H1 (cell line): ENCODE results near the gene MEGF11. TPM values are rescaled to one million over a fixed set of nuclear protein-coding genes. Genes with fewer than 3 reads are reported as not detected.

Source experiments
- CTCF ChIA-PET: fragments of 300-600 bp; sonication (Branson Sonifier 250); formaldehyde crosslinking; loops from one replicate; lab custom pipeline; 2021; ENCODE audit not compliant: partially characterized antibody; lab: Charles Lee
- POLR2A ChIA-PET: fragments of 300-600 bp; sonication (Branson Sonifier 250); formaldehyde crosslinking; loops from one replicate; lab custom pipeline; 2021; ENCODE audit warnings: inconsistent platforms; ENCODE audit not compliant: partially characterized antibody; lab: Charles Lee
- DNase-seq, 2 experiments: peaks; one replicate each; pipeline versions ENCODE4 v3.0.0 to v3.0.0-alpha.2; 2010 to 2022; ENCODE audit warnings: low spot score in 2 of 2, low read depth in 1 of 2, mixed read lengths in 1 of 2
- FAIRE-seq: peaks from 2 replicates; lab custom pipeline; 2011; peaks lifted over from hg19 to GRCh38; lab: Jason Lieb, UNC
- H2AFZ ChIP-seq: 2 replicates; pipeline ENCODE4 v1.8.1; 2012; ENCODE audit warnings: low read length, inconsistent platforms
- H2AK5ac ChIP-seq: 2 replicates; pipeline ENCODE4 v1.6.1; 2013; ENCODE audit warnings: low read depth, low read length
- H2BK120ac ChIP-seq: replicated peaks from 2 replicates; pipeline ENCODE3; 2013; ENCODE audit warnings: low read depth, low read length, inconsistent platforms
- H2BK12ac ChIP-seq: 2 replicates; pipeline ENCODE4 v1.6.1; 2013; ENCODE audit warnings: low read depth, low read length
- H2BK15ac ChIP-seq: 2 replicates; pipeline ENCODE4 v1.6.1; 2013; ENCODE audit warnings: low read length
- H2BK20ac ChIP-seq: 2 replicates; pipeline ENCODE4 v1.6.1; 2013; ENCODE audit warnings: low read length
- H2BK5ac ChIP-seq: 2 replicates; pipeline ENCODE4 v1.6.1; 2013; ENCODE audit warnings: low read depth, low read length
- H3K14ac ChIP-seq: 2 replicates; pipeline ENCODE4 v1.6.1; 2013; ENCODE audit warnings: inconsistent platforms; ENCODE audit not compliant: insufficient read length
- H3K18ac ChIP-seq: 2 replicates; pipeline ENCODE4 v1.6.1; 2013; ENCODE audit warnings: low read length; ENCODE audit errors: extremely low read depth
- H3K23ac ChIP-seq: 2 replicates; pipeline ENCODE4 v1.6.1; 2013; ENCODE audit warnings: inconsistent platforms; ENCODE audit not compliant: insufficient read length
- H3K23me2 ChIP-seq: 2 replicates; pipeline ENCODE4 v1.6.1; 2013; ENCODE audit warnings: low read depth, low read length
- H3K27ac ChIP-seq: 2 replicates; pipeline ENCODE4 v1.6.1; 2011; ENCODE audit warnings: low read depth, low read length, inconsistent platforms
- H3K27me3 ChIP-seq, 4 experiments: replicated peaks in 1 of 4; 1 replicate in 1 of 4; 2 replicates in 3 of 4; pipeline versions ENCODE4 v1.6.1 to v1.8.1; 2011 to 2013; ENCODE audit warnings: low read length in 3 of 4, mild to moderate bottlenecking in 3 of 4, inconsistent platforms in 2 of 4, mixed read lengths in 2 of 4, moderate library complexity in 1 of 4; ENCODE audit not compliant: control insufficient read depth in 3 of 4, insufficient read depth in 3 of 4; ENCODE audit errors: extremely low read depth in 1 of 4
- H3K36me3 ChIP-seq, 4 experiments: 2 replicates each; pipeline versions ENCODE4 v1.6.1 to v1.8.1; 2011 to 2013; ENCODE audit warnings: mild to moderate bottlenecking in 4 of 4, low read length in 3 of 4, moderate library complexity in 2 of 4, control low read depth in 1 of 4, inconsistent platforms in 1 of 4; ENCODE audit not compliant: insufficient read depth in 4 of 4, control insufficient read depth in 2 of 4
- H3K4ac ChIP-seq: replicated peaks from 2 replicates; pipeline ENCODE3; 2013; ENCODE audit warnings: low read length, low read depth, mixed read lengths, inconsistent platforms; ENCODE audit not compliant: insufficient read length
- H3K4me1 ChIP-seq, 4 experiments: replicated peaks in 1 of 4; 1 replicate in 1 of 4; 2 replicates in 3 of 4; pipeline versions ENCODE4 v1.6.1 to v1.8.1; 2011 to 2013; ENCODE audit warnings: low read length in 3 of 4, inconsistent platforms in 2 of 4, mixed read lengths in 1 of 4; ENCODE audit not compliant: insufficient read depth in 4 of 4, control insufficient read depth in 3 of 4
- H3K4me2 ChIP-seq, 2 experiments: 2 replicates each; pipeline versions ENCODE4 v1.6.1 to v1.8.1; 2011 to 2013; ENCODE audit warnings: low read depth in 2 of 2, low read length in 2 of 2, control low read depth in 1 of 2, inconsistent platforms in 1 of 2, mild to moderate bottlenecking in 1 of 2; ENCODE audit not compliant: insufficient read depth in 1 of 2
- H3K4me3 ChIP-seq, 4 experiments: fragments of 200-600, 300-600 bp in 1 of 4; sonication (generic), shearing (Covaris generic), sonication (Bioruptor Twin) in 1 of 4; 2 replicates each; pipeline versions ENCODE4 v1.5.1 to v1.8.1; 2011 to 2016; ENCODE audit warnings: low read length in 4 of 4, low read depth in 3 of 4, control low read depth in 2 of 4, inconsistent platforms in 2 of 4, mild to moderate bottlenecking in 2 of 4, mixed read lengths in 1 of 4, moderate library complexity in 1 of 4; ENCODE audit not compliant: insufficient read depth in 2 of 4; ENCODE audit errors: extremely low read depth in 1 of 4
- H3K56ac ChIP-seq: replicated peaks from 2 replicates; pipeline ENCODE3; 2013; ENCODE audit warnings: low read depth, mild to moderate bottlenecking, mixed read lengths, low read length, inconsistent platforms; ENCODE audit not compliant: insufficient read length
- H3K79me1 ChIP-seq: 2 replicates; pipeline ENCODE4 v1.6.1; 2013; ENCODE audit warnings: low read depth, low read length, control low read depth
- H3K79me2 ChIP-seq, 2 experiments: 2 replicates each; pipeline versions ENCODE4 v1.6.1 to v1.8.1; 2012 to 2013; ENCODE audit warnings: low read length in 2 of 2, mild to moderate bottlenecking in 2 of 2, inconsistent platforms in 1 of 2; ENCODE audit not compliant: insufficient read depth in 2 of 2, control insufficient read depth in 1 of 2
- H3K9ac ChIP-seq, 4 experiments: replicated peaks in 1 of 4; 1 replicate in 1 of 4; 2 replicates in 3 of 4; pipeline versions ENCODE4 v1.6.1 to v1.8.1; 2011 to 2013; ENCODE audit warnings: low read depth in 3 of 4, low read length in 3 of 4, control low read depth in 2 of 4, mild to moderate bottlenecking in 2 of 4, moderate library complexity in 2 of 4, inconsistent platforms in 1 of 4; ENCODE audit errors: extremely low read depth in 1 of 4
- H3K9me3 ChIP-seq, 2 experiments: 2 replicates each; pipeline versions ENCODE4 v1.6.1 to v1.8.1; 2012 to 2013; ENCODE audit warnings: mild to moderate bottlenecking in 2 of 2, moderate library complexity in 2 of 2, control low read depth in 1 of 2, inconsistent platforms in 1 of 2, low read depth in 1 of 2, low read length in 1 of 2, mixed read lengths in 1 of 2; ENCODE audit not compliant: insufficient read depth in 2 of 2
- H4K20me1 ChIP-seq, 2 experiments: replicated peaks in 1 of 2; 2 replicates each; pipeline versions ENCODE3 to v1.8.1; 2011 to 2013; ENCODE audit warnings: inconsistent platforms in 2 of 2, low read length in 2 of 2, mild to moderate bottlenecking in 1 of 2; ENCODE audit not compliant: insufficient read depth in 2 of 2, control insufficient read depth in 1 of 2
- H4K5ac ChIP-seq: 2 replicates; pipeline ENCODE4 v1.6.1; 2013; ENCODE audit warnings: low read length, low read depth, mixed read lengths, inconsistent platforms; ENCODE audit not compliant: insufficient read length
- H4K8ac ChIP-seq: 2 replicates; pipeline ENCODE4 v1.8.0; 2013; ENCODE audit warnings: mild to moderate bottlenecking, moderate library complexity, low read length, inconsistent platforms; ENCODE audit not compliant: insufficient read depth; ENCODE audit errors: extremely low read depth
- H4K91ac ChIP-seq: replicated peaks from 2 replicates; pipeline ENCODE3; 2013; ENCODE audit warnings: low read length, mixed read lengths, inconsistent platforms; ENCODE audit not compliant: insufficient read length
- EZH2 ChIP-seq: fragments of 200-600 bp; sonication (generic); IDR thresholded peaks from 2 replicates; pipeline ENCODE4 v1.7.1; 2012; ENCODE audit warnings: low read depth, mild to moderate bottlenecking, moderate library complexity, low read length, inconsistent platforms; ENCODE audit not compliant: severe bottlenecking
- RAD21 ChIP-seq, 2 experiments: IDR thresholded peaks in 1 of 2; conservative IDR thresholded peaks in 1 of 2; 2 replicates each; pipeline ENCODE4 v1.6.1; 2011; ENCODE audit warnings: low read depth in 2 of 2, low read length in 2 of 2, improper control_type of control experiment in 1 of 2, inconsistent platforms in 1 of 2, mild to moderate bottlenecking in 1 of 2, moderate library complexity in 1 of 2
- RFX5 ChIP-seq: IDR thresholded peaks from 2 replicates; pipeline ENCODE4 v1.6.1; 2011; ENCODE audit warnings: low read depth, low read length, improper control_type of control experiment, borderline replicate concordance
- SP4 ChIP-seq: IDR thresholded peaks from 2 replicates; pipeline ENCODE4 v1.6.1; 2012; ENCODE audit warnings: low read length, inconsistent platforms
- TEAD4 ChIP-seq: IDR thresholded peaks from 2 replicates; pipeline ENCODE4 v1.6.1; 2012; ENCODE audit warnings: low read depth, low read length, inconsistent platforms, mixed read lengths
- WGBS, 2 experiments: shearing (Covaris generic) in 1 of 2; methylation state at CpG; one replicate each; pipeline versions ENCODE4 v1.1.6 to v1.1.7; 2013 to 2015; ENCODE audit warnings: low lambda C conversion rate in 2 of 2, mixed read lengths in 2 of 2, inconsistent platforms in 1 of 2, low coverage in 1 of 2, missing lambda C conversion rate in 1 of 2; ENCODE audit not compliant: insufficient replicate concordance in 2 of 2, insufficient coverage in 1 of 2, insufficient read length in 1 of 2; ENCODE audit errors: extremely low coverage in 1 of 2, missing lambda C conversion rate in 1 of 2; 5-methylcytosine and 5-hydroxymethylcytosine counted together
- polyA plus RNA-seq, 7 experiments: library from polyadenylated mRNA; depleted of rRNA in 3 of 7; stranded (reverse) in 5 of 7; unstranded in 2 of 7; fragments of >200 nt in 5 of 7; fragments of 200-250 nt in 2 of 7; gene quantifications; 1 replicate in 5 of 7; 2 replicates in 1 of 7; 4 replicates in 1 of 7; pipeline versions ENCODE4 v1.2.1 to v1.2.3, GENCODE V29; 2011 to 2013; ENCODE audit warnings: missing spikeins in 2 of 7, mixed read lengths in 2 of 7
- total RNA-seq: library from RNA; stranded (reverse); fragmentation: NEBNext Ultra II Directional; extraction: Animal tissue kit (Norgen Biotek cat#: 25700); gene quantifications from 2 replicates; pipeline ENCODE4 v1.2.1, GENCODE V29; 2021

MEGF11 gene
- total and polyA plus RNA-seq, 2 of the 8 experiments (the other 6 are each of a cell fraction or from before 2014, with no cell fraction given): 4.4 to 4.8 TPM

DNA sequence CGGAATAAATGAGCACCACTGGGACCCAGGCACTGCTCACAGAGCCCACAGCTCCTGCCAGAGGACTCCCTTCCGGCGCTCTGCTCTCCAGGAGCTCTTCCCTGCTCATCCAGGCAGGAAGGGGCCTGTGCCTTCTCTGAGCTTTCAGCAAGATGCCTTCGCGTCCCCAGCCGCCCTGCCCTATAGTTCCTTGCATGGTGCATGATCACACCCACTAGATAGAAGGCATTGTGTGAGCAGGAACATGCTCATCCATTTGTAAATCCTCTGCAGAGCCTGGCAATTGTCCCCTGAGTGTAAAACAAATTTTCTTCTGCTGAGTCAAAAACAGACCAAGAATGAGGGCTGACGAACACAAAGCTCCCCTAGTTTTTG, 181.6 kb downstream of the MEGF11 start:
- Histone ChIP-seq H3K4me1 (peaks cover 8 to 29% (median 19%) of the 10 kb centered on the region in 4 experiments), H3K23me2 (no peaks in the 10 kb centered on the region; the same call in 1 of the 2 replicates), H2BK12ac (no peak overlapping the region), H3K4ac (no peak overlapping the region), H2BK5ac (no peak overlapping the region), H3K4me2 (no peak overlapping the region), H3K56ac (no peak overlapping the region), H2BK120ac (no peak overlapping the region), H4K20me1 (no peaks in the 10 kb centered on the region), H3K23ac (no peak overlapping the region), H4K8ac (no peak overlapping the region), H3K79me2 (no peaks in the 10 kb centered on the region), H2BK20ac (no peak overlapping the region), H3K27ac (no peak overlapping the region), H2AK5ac (no peak overlapping the region), H3K14ac (no peak overlapping the region), H3K79me1 (no peaks in the 10 kb centered on the region), H3K36me3 (no peaks in the 10 kb centered on the region), H2BK15ac (no peak overlapping the region), H3K9ac (no peak overlapping the region), H4K5ac (no peak overlapping the region), H3K4me3 (no peak overlapping the region), H3K18ac (no peak overlapping the region; the same call in 1 of the 2 replicates), H4K91ac (no peak overlapping the region), H3K9me3 (no peaks in the 10 kb centered on the region), H2AFZ (no peak overlapping the region), H3K27me3 (no peaks in the 10 kb centered on the region)
- no peak for TF ChIP-seq SP4
- TF ChIP-seq TEAD4: no peak
- no peak for TF ChIP-seq RAD21 (IDR thresholded peaks at IDR 0.05 in 1 of 2, conservative IDR thresholded peaks at IDR 0.05 in 1 of 2; ENCODE audit: low read depth in 2 of 2, low read length in 2 of 2)
- TF ChIP-seq EZH2: no peak
- no peak for TF ChIP-seq RFX5
- POLR2A ChIA-PET: interaction anchor here (1.9 kb wide), 1 partner anchor 10 kb away, joined by 4 read pairs; no protein-coding TSS in a partner anchor
- DNase-seq: no peak
- 92% methylated on average over 7 of the region's 7 CpGs; no CpG with 5 or more reads in 1 of the 2 experiments for WGBS, 2 experiments
- CTCF ChIA-PET: interaction anchor here (0.6 to 7.5 kb wide), 11 partner anchors 9 to 359 kb away, joined by 3 to 46 read pairs (median 3); no protein-coding TSS in a partner anchor
- FAIRE-seq: no peak
